Mesothelial cell of epicardium (in vitro differentiated cells): ENCODE data around the gene BMPR1B. TPM values are rescaled to one million over a fixed set of nuclear protein-coding genes. Genes with fewer than 3 reads are reported as not detected.

Experiments
- DNase-seq, 2 experiments: peaks; one replicate each; pipeline ENCODE4 v3.0.0; 2021; ENCODE audit warnings: low spot score in 2 of 2; ENCODE audit not compliant: unreplicated experiment in 2 of 2
- H3K27ac Mint-ChIP-seq: 2 replicates; pipeline ENCODE4 v1.8.0; 2021; ENCODE audit warnings: mixed read lengths
- H3K27me3 Mint-ChIP-seq: 2 replicates; pipeline ENCODE4 v1.8.0; 2021; ENCODE audit warnings: low read depth, mixed read lengths
- H3K36me3 Mint-ChIP-seq: 2 replicates; pipeline ENCODE4 v1.8.0; 2021; ENCODE audit warnings: mixed read lengths
- H3K4me1 Mint-ChIP-seq: 2 replicates; pipeline ENCODE4 v1.8.0; 2021; ENCODE audit warnings: mixed read lengths
- H3K4me3 Mint-ChIP-seq: 2 replicates; pipeline ENCODE4 v1.8.0; 2021; ENCODE audit warnings: mild to moderate bottlenecking, moderate library complexity, mixed read lengths
- H3K9me3 Mint-ChIP-seq: 2 replicates; pipeline ENCODE4 v1.8.0; 2021; ENCODE audit warnings: mixed read lengths
- CTCF ChIP-seq: fragments of 200-600 bp; sonication (generic); IDR thresholded peaks from one replicate; pipeline ENCODE4 v1.5.0; 2021; ENCODE audit warnings: antibody characterized with exemption; ENCODE audit not compliant: unreplicated experiment
- total RNA-seq: library from RNA; stranded (reverse); gene quantifications from 3 replicates; pipeline ENCODE4 v1.2.1, GENCODE V29; 2021

BMPR1B gene
- total RNA-seq, 1 donor from 2014 or later: 2.6 TPM

GRCh38 chr4:95197353-95197752, 439.6 kb downstream of the BMPR1B start:
- H3K9me3 Mint-ChIP-seq: no peaks in the 10 kb centered on the region
- TF ChIP-seq CTCF: no peak
- H3K4me3 Mint-ChIP-seq: no peak overlapping the region

GRCh38 chr4:95198961-95199360, 441.2 kb downstream of the BMPR1B start:
- Mint-ChIP-seq H3K4me3 (no peak overlapping the region), H3K36me3 (peaks cover 50% of the 10 kb centered on the region), H3K27ac (no peak overlapping the region), H3K4me1 (peaks cover 2% of the 10 kb centered on the region), H3K9me3 (no peaks in the 10 kb centered on the region), H3K27me3 (no peaks in the 10 kb centered on the region)
- DNase-seq: no peak
- no peak for TF ChIP-seq CTCF

More at GRCh38 chr4:95197353-95197752, 439.6 kb downstream of the BMPR1B start:
- no peak for DNase-seq
- H3K27me3 Mint-ChIP-seq: no peaks in the 10 kb centered on the region
- H3K4me1 Mint-ChIP-seq: peaks cover 13% of the 10 kb centered on the region
- peaks cover 56% of the 10 kb centered on the region for H3K36me3 Mint-ChIP-seq
- no peak overlapping the region for H3K27ac Mint-ChIP-seq

- Mint-ChIP-seq H3K4me3 (no peak overlapping the region), H3K27me3 (no peaks in the 10 kb centered on the region), H3K4me1 (peaks cover 8% of the 10 kb centered on the region), H3K36me3 (peaks cover 28% of the 10 kb centered on the region), H3K9me3 (no peaks in the 10 kb centered on the region), H3K27ac (no peak overlapping the region)
- TF ChIP-seq CTCF: no peak
- no peak for DNase-seq
Observed at GRCh38 chr4:95204267-95204844, 446.6 kb downstream of the BMPR1B start.

DNA sequence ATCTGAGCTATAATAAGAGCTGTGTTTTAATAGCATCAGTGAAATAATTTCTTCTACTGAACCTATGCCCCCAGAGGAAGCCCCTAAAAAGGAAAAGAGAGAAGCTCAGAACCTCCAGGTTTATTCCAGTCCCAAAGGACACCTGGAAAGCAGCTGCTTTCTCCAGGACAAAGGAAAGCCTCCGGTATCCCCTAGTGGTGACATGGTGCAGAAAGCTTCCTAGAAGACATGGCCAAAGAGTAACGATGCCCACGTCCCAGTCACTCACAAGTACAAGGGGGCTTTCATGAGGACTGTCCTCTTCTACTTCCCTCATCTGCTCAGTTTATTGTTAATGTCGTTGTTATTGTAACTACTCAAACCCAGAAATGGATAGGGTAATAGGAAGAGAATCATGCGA, 447.1 kb downstream of the BMPR1B start:
- H3K36me3 Mint-ChIP-seq: peaks cover 31% of the 10 kb centered on the region
- H3K4me1 Mint-ChIP-seq: peaks cover 12% of the 10 kb centered on the region
- no peak for DNase-seq
- no peak overlapping the region for H3K4me3 Mint-ChIP-seq
- TF ChIP-seq CTCF: no peak
- no peaks in the 10 kb centered on the region for H3K27me3 Mint-ChIP-seq
- H3K9me3 Mint-ChIP-seq: no peaks in the 10 kb centered on the region
- H3K27ac Mint-ChIP-seq: no peak overlapping the region
